GM23338 (cell line): ENCODE results near the gene CCDC63. TPM values are rescaled to one million over a fixed set of nuclear protein-coding genes. Genes with fewer than 3 reads are reported as not detected.

ENCODE experiments used
- ATAC-seq: fragments of 200-7000 bp; cut with Tn5 transposase; 3 replicates; pipeline ENCODE4 v1.9.1; 2020
- DNase-seq: peaks from one replicate; pipeline ENCODE4 v3.0.0-alpha.2; 2015; ENCODE audit warnings: low spot score
- H2AFZ ChIP-seq: fragments of 200-600 bp; sonication (generic); 2 replicates; pipeline ENCODE4 v1.8.0; 2016; ENCODE audit warnings: antibody characterized with exemption, mild to moderate bottlenecking, moderate library complexity
- H3F3A ChIP-seq: fragments of 200-600 bp; sonication (generic); replicated peaks from 2 replicates; pipeline ENCODE4 v1.8.0; 2017; ENCODE audit warnings: antibody characterized with exemption, mixed run types, low read depth
- H3K27ac ChIP-seq: fragments of 200-600 bp; sonication (generic); 2 replicates; pipeline ENCODE4 v1.6.1; 2016; ENCODE audit warnings: low read depth
- H3K27me3 ChIP-seq: fragments of 200-600 bp; sonication (generic); 2 replicates; pipeline ENCODE4 v1.8.0; 2016; ENCODE audit warnings: mild to moderate bottlenecking, mixed run types, moderate library complexity; ENCODE audit not compliant: insufficient read depth
- H3K36me3 ChIP-seq: fragments of 200-600 bp; sonication (generic); 2 replicates; pipeline ENCODE4 v1.8.0; 2016; ENCODE audit warnings: mild to moderate bottlenecking; ENCODE audit not compliant: insufficient read depth
- H3K4me1 ChIP-seq: fragments of 200-600 bp; sonication (generic); 2 replicates; pipeline ENCODE4 v1.8.0; 2016; ENCODE audit warnings: mild to moderate bottlenecking, moderate library complexity; ENCODE audit not compliant: insufficient read depth
- H3K4me2 ChIP-seq: fragments of 200-600 bp; sonication (generic); 2 replicates; pipeline ENCODE4 v1.7.1; 2017; ENCODE audit warnings: mixed run types
- H3K4me3 ChIP-seq: fragments of 200-600 bp; sonication (generic); 2 replicates; pipeline ENCODE4 v1.6.1; 2016; ENCODE audit warnings: mixed run types
- H3K79me2 ChIP-seq: fragments of 200-600 bp; sonication (generic); replicated peaks from 2 replicates; pipeline ENCODE4 v1.8.0; 2017; ENCODE audit warnings: mild to moderate bottlenecking; ENCODE audit not compliant: insufficient read depth
- H3K9me2 ChIP-seq: fragments of 200-600 bp; sonication (generic); 2 replicates; pipeline ENCODE4 v1.8.0; 2017; ENCODE audit not compliant: insufficient read depth
- H4K20me1 ChIP-seq: fragments of 200-600 bp; sonication (generic); replicated peaks from 2 replicates; pipeline ENCODE4 v1.8.0; 2017; ENCODE audit warnings: mild to moderate bottlenecking; ENCODE audit not compliant: insufficient read depth
- H3K27ac Mint-ChIP-seq: 2 replicates; pipeline ENCODE4 v1.8.0; 2020; ENCODE audit warnings: inconsistent platforms, mild to moderate bottlenecking, moderate library complexity, mixed read lengths
- H3K27me3 Mint-ChIP-seq: 3 replicates; pipeline ENCODE4 v1.8.0; 2022; ENCODE audit warnings: low read depth, mild to moderate bottlenecking, moderate library complexity, mixed read lengths, inconsistent platforms; ENCODE audit not compliant: insufficient read depth, poor library complexity
- H3K36me3 Mint-ChIP-seq: 3 replicates; pipeline ENCODE4 v1.8.0; 2021; ENCODE audit warnings: low read depth, mild to moderate bottlenecking, inconsistent platforms, moderate library complexity, mixed read lengths
- H3K4me1 Mint-ChIP-seq: 3 replicates; pipeline ENCODE4 v1.8.0; 2020; ENCODE audit warnings: mild to moderate bottlenecking, inconsistent platforms, mixed read lengths
- H3K4me3 Mint-ChIP-seq: 3 replicates; pipeline ENCODE4 v1.8.0; 2021; ENCODE audit warnings: moderate library complexity, mild to moderate bottlenecking, inconsistent platforms, mixed read lengths
- H3K9me3 Mint-ChIP-seq: 3 replicates; pipeline ENCODE4 v1.8.0; 2020; ENCODE audit warnings: moderate library complexity, mild to moderate bottlenecking, inconsistent platforms, mixed read lengths
- EZH2 ChIP-seq: fragments of 200-600 bp; sonication (generic); IDR thresholded peaks from one replicate; pipeline ENCODE4 v1.8.0; 2017; ENCODE audit warnings: antibody characterized with exemption, mild to moderate bottlenecking, low read depth; ENCODE audit not compliant: unreplicated experiment
- EZH2phosphoT487 ChIP-seq: fragments of 200-600 bp; sonication (generic); IDR thresholded peaks from one replicate; pipeline ENCODE4 v1.8.1; 2018; ENCODE audit warnings: antibody characterized with exemption; ENCODE audit not compliant: unreplicated experiment
- NANOG ChIP-seq: IDR thresholded peaks from 2 replicates; pipeline ENCODE4 v1.6.1; 2016; ENCODE audit warnings: antibody characterized with exemption, borderline replicate concordance
- POLR2AphosphoS5 ChIP-seq: IDR thresholded peaks from 2 replicates; pipeline ENCODE4 v1.6.1; 2016; ENCODE audit warnings: antibody characterized with exemption, low read depth
- STAT1 ChIP-seq: IDR thresholded peaks from one replicate; pipeline ENCODE4 v1.6.1; 2016; ENCODE audit warnings: antibody characterized with exemption; ENCODE audit not compliant: unreplicated experiment
- ZNF331 ChIP-seq: fragments of 250-450 bp; sonication (Bioruptor Pico); IDR thresholded peaks from 2 replicates; pipeline ENCODE4 v1.5.0; 2020; ENCODE audit warnings: low read depth, mild to moderate bottlenecking, moderate library complexity
- polyA plus RNA-seq: library from polyadenylated mRNA; unstranded; fragments of >200 nt; fragmentation: Nextera tagmentation; extraction: Ambion mirVana; gene quantifications from 2 replicates; pipeline ENCODE4 v1.2.1, GENCODE V29; 2016
- total RNA-seq: library from RNA; depleted of rRNA; stranded (reverse); fragments of >200 nt; shearing (Covaris generic); gene quantifications from 2 replicates; pipeline ENCODE4 v1.2.3, GENCODE V29; 2014
- TF ChIP-seq, protein P1 (sequence below): IDR thresholded peaks from one replicate; pipeline ENCODE4 v1.6.1; 2018; ENCODE audit warnings: antibody characterized with exemption; ENCODE audit not compliant: unreplicated experiment
- TF ChIP-seq, protein P2 (sequence below): fragments of 250-450 bp; sonication (Bioruptor Pico); IDR thresholded peaks from 2 replicates; pipeline ENCODE4 v1.5.0; 2020; ENCODE audit warnings: mild to moderate bottlenecking, moderate library complexity
- TF ChIP-seq, protein P3 (sequence below), 2 experiments: fragments of 200-600 bp in 1 of 2; sonication (generic) in 1 of 2; conservative IDR thresholded peaks; 2 replicates each; pipeline versions ENCODE4 v1.5.1 to v1.6.1; 2016 to 2017; ENCODE audit warnings: antibody characterized with exemption in 2 of 2, low read depth in 2 of 2, mild to moderate bottlenecking in 2 of 2, moderate library complexity in 1 of 2

Gene CCDC63
- total and polyA plus RNA-seq, 2 experiments from 2014 or later: 1.8 TPM; not detected in 1

- TF ChIP-seq POLR2AphosphoS5 (no peak), NANOG (no peak)
- TF ChIP-seq, protein P1, sequence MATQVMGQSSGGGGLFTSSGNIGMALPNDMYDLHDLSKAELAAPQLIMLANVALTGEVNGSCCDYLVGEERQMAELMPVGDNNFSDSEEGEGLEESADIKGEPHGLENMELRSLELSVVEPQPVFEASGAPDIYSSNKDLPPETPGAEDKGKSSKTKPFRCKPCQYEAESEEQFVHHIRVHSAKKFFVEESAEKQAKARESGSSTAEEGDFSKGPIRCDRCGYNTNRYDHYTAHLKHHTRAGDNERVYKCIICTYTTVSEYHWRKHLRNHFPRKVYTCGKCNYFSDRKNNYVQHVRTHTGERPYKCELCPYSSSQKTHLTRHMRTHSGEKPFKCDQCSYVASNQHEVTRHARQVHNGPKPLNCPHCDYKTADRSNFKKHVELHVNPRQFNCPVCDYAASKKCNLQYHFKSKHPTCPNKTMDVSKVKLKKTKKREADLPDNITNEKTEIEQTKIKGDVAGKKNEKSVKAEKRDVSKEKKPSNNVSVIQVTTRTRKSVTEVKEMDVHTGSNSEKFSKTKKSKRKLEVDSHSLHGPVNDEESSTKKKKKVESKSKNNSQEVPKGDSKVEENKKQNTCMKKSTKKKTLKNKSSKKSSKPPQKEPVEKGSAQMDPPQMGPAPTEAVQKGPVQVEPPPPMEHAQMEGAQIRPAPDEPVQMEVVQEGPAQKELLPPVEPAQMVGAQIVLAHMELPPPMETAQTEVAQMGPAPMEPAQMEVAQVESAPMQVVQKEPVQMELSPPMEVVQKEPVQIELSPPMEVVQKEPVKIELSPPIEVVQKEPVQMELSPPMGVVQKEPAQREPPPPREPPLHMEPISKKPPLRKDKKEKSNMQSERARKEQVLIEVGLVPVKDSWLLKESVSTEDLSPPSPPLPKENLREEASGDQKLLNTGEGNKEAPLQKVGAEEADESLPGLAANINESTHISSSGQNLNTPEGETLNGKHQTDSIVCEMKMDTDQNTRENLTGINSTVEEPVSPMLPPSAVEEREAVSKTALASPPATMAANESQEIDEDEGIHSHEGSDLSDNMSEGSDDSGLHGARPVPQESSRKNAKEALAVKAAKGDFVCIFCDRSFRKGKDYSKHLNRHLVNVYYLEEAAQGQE: no peak
These were observed 14.1 kb downstream of the CCDC63 start (continued) for GRCh38 chr12:110860833-110861296.

GRCh38 chr12:110861729-110862128 lies 14.9 kb downstream of the CCDC63 start:
- DNase-seq: peak; percentile 57
- ATAC-seq: peak; percentile 51
- no peaks in the 10 kb centered on the region for H3K79me2 ChIP-seq
- H3K4me2 ChIP-seq: no peak overlapping the region
- no peaks in the 10 kb centered on the region for H3F3A ChIP-seq
- H3K4me3 Mint-ChIP-seq: no peak overlapping the region
- H3K9me2 ChIP-seq: no peaks in the 10 kb centered on the region
- H4K20me1 ChIP-seq: no peaks in the 10 kb centered on the region
- no peaks in the 10 kb centered on the region; the same call in 1 of the 2 replicates for H3K36me3 ChIP-seq
- peaks cover 12% of the 10 kb centered on the region for H3K4me1 ChIP-seq
- H3K27me3 Mint-ChIP-seq: peaks cover 17% of the 10 kb centered on the region
- H2AFZ ChIP-seq: no peak overlapping the region
- H3K27ac ChIP-seq: no peak overlapping the region
- TF ChIP-seq EZH2 (no peak), STAT1 (no peak), EZH2phosphoT487 (no peak), ZNF331 (CRISPR knock-in tag) (no peak)
- TF ChIP-seq, protein P2, sequence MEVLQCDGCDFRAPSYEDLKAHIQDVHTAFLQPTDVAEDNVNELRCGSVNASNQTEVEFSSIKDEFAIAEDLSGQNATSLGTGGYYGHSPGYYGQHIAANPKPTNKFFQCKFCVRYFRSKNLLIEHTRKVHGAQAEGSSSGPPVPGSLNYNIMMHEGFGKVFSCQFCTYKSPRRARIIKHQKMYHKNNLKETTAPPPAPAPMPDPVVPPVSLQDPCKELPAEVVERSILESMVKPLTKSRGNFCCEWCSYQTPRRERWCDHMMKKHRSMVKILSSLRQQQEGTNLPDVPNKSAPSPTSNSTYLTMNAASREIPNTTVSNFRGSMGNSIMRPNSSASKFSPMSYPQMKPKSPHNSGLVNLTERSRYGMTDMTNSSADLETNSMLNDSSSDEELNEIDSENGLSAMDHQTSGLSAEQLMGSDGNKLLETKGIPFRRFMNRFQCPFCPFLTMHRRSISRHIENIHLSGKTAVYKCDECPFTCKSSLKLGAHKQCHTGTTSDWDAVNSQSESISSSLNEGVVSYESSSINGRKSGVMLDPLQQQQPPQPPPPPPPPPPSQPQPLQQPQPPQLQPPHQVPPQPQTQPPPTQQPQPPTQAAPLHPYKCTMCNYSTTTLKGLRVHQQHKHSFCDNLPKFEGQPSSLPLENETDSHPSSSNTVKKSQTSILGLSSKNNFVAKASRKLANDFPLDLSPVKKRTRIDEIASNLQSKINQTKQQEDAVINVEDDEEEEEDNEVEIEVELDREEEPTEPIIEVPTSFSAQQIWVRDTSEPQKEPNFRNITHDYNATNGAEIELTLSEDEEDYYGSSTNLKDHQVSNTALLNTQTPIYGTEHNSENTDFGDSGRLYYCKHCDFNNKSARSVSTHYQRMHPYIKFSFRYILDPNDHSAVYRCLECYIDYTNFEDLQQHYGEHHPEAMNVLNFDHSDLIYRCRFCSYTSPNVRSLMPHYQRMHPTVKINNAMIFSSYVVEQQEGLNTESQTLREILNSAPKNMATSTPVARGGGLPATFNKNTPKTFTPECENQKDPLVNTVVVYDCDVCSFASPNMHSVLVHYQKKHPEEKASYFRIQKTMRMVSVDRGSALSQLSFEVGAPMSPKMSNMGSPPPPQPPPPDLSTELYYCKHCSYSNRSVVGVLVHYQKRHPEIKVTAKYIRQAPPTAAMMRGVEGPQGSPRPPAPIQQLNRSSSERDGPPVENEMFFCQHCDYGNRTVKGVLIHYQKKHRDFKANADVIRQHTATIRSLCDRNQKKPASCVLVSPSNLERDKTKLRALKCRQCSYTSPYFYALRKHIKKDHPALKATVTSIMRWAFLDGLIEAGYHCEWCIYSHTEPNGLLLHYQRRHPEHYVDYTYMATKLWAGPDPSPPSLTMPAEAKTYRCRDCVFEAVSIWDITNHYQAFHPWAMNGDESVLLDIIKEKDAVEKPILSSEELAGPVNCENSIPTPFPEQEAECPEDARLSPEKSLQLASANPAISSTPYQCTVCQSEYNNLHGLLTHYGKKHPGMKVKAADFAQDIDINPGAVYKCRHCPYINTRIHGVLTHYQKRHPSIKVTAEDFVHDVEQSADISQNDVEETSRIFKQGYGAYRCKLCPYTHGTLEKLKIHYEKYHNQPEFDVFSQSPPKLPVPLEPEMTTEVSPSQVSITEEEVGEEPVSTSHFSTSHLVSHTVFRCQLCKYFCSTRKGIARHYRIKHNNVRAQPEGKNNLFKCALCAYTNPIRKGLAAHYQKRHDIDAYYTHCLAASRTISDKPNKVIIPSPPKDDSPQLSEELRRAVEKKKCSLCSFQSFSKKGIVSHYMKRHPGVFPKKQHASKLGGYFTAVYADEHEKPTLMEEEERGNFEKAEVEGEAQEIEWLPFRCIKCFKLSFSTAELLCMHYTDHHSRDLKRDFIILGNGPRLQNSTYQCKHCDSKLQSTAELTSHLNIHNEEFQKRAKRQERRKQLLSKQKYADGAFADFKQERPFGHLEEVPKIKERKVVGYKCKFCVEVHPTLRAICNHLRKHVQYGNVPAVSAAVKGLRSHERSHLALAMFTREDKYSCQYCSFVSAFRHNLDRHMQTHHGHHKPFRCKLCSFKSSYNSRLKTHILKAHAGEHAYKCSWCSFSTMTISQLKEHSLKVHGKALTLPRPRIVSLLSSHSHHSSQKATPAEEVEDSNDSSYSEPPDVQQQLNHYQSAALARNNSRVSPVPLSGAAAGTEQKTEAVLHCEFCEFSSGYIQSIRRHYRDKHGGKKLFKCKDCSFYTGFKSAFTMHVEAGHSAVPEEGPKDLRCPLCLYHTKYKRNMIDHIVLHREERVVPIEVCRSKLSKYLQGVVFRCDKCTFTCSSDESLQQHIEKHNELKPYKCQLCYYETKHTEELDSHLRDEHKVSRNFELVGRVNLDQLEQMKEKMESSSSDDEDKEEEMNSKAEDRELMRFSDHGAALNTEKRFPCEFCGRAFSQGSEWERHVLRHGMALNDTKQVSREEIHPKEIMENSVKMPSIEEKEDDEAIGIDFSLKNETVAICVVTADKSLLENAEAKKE: no peak
- TF ChIP-seq, protein P3, sequence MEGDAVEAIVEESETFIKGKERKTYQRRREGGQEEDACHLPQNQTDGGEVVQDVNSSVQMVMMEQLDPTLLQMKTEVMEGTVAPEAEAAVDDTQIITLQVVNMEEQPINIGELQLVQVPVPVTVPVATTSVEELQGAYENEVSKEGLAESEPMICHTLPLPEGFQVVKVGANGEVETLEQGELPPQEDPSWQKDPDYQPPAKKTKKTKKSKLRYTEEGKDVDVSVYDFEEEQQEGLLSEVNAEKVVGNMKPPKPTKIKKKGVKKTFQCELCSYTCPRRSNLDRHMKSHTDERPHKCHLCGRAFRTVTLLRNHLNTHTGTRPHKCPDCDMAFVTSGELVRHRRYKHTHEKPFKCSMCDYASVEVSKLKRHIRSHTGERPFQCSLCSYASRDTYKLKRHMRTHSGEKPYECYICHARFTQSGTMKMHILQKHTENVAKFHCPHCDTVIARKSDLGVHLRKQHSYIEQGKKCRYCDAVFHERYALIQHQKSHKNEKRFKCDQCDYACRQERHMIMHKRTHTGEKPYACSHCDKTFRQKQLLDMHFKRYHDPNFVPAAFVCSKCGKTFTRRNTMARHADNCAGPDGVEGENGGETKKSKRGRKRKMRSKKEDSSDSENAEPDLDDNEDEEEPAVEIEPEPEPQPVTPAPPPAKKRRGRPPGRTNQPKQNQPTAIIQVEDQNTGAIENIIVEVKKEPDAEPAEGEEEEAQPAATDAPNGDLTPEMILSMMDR (conservative IDR thresholded peaks at IDR 0.05; ENCODE audit: low read depth in 2 of 2): peak; percentile 44 to 76
- no peaks in the 10 kb centered on the region for H3K27me3 ChIP-seq
- peaks cover 29% of the 10 kb centered on the region for H3K4me1 Mint-ChIP-seq
- no peak overlapping the region for H3K4me3 ChIP-seq
- H3K27ac Mint-ChIP-seq: no peak overlapping the region
- H3K9me3 Mint-ChIP-seq: peaks cover 6% of the 10 kb centered on the region
- H3K36me3 Mint-ChIP-seq: no peaks in the 10 kb centered on the region; the same call in 2 of the 3 replicates
